GM21515 (cell line): Measurements from ENCODE around the gene EVC.

Experiments used
- ATAC-seq: cut with Tn5 transposase; IDR thresholded peaks from one replicate; pipeline ENCODE4 v1.9.1; 2021; ENCODE audit not compliant: unreplicated experiment

EVC gene

GRCh38 chr4:5783486-5783885 lies 72.5 kb downstream of the EVC start:
- ATAC-seq: no peak

GRCh38 chr4:5784021-5784420 lies 73.0 kb downstream of the EVC start:
- no peak for ATAC-seq

- no peak for ATAC-seq
Measured at GRCh38 chr4:5784960-5785611, 74.1 kb downstream of the EVC start.

GRCh38 chr4:5785806-5786680 lies 75.0 kb downstream of the EVC start:
- ATAC-seq: no peak

- ATAC-seq: no peak
Measured at GRCh38 chr4:5787311-5787710, 76.3 kb downstream of the EVC start.

GRCh38 chr4:5788144-5788543 lies 77.1 kb downstream of the EVC start:
- no peak for ATAC-seq

GRCh38 chr4:5789141-5789540 lies 78.1 kb downstream of the EVC start:
- ATAC-seq: no peak

- no peak for ATAC-seq
Measured at GRCh38 chr4:5790546-5790857, 79.5 kb downstream of the EVC start.

- no peak for ATAC-seq
Measured at GRCh38 chr4:5791654-5792053, 80.7 kb downstream of the EVC start.

GRCh38 chr4:5793514-5793913 lies 82.5 kb downstream of the EVC start:
- no peak for ATAC-seq

GRCh38 chr4:5795580-5795979 lies 84.6 kb downstream of the EVC start:
- ATAC-seq: no peak

GRCh38 chr4:5796976-5797375 lies 86.0 kb downstream of the EVC start:
- ATAC-seq: no peak

- no peak for ATAC-seq
Measured at GRCh38 chr4:5797866-5798265, 86.9 kb downstream of the EVC start.

GRCh38 chr4:5798462-5798861 lies 87.5 kb downstream of the EVC start:
- no peak for ATAC-seq

GRCh38 chr4:5798946-5799345 lies 87.9 kb downstream of the EVC start:
- ATAC-seq: no peak

- ATAC-seq: no peak
Measured at GRCh38 chr4:5799406-5799805, 88.4 kb downstream of the EVC start.

- no peak for ATAC-seq
Measured at GRCh38 chr4:5800496-5800895, 89.5 kb downstream of the EVC start.

- no peak for ATAC-seq
Measured at GRCh38 chr4:5801696-5802095, 90.7 kb downstream of the EVC start.

GRCh38 chr4:5802565-5802964 lies 91.6 kb downstream of the EVC start:
- ATAC-seq: no peak

GRCh38 chr4:5804656-5805055 lies 93.7 kb downstream of the EVC start:
- ATAC-seq: no peak

- ATAC-seq: no peak
Measured at GRCh38 chr4:5805270-5805669, 94.3 kb downstream of the EVC start.

- no peak for ATAC-seq
Measured at GRCh38 chr4:5808081-5808741, 97.2 kb downstream of the EVC start.
